Measurements from ENCODE around the gene ZNF710.

GRCh38 chr15:90018216-90018831 is 17.2 kb downstream of the ZNF710 start:
- TF ChIP-seq EZH2 (IDR thresholded peaks at IDR 0.05; ENCODE audit: borderline replicate concordance, low read depth, low read length, poor library complexity, severe bottlenecking) (no peak), CTCF (conservative IDR thresholded peaks at IDR 0.05; ENCODE audit: low read depth, low read length) (no peak)

All from A673 (cell line).